RWPE2 (cell line): ENCODE data around the gene MRPL14.

Source experiments
- ATAC-seq: fragments of 200-7000 bp; cut with Tn5 transposase; 3 replicates; pipeline ENCODE4 v1.9.1; 2021; ENCODE audit warnings: low read depth
- DNase-seq: peaks from one replicate; pipeline ENCODE4 v3.0.0-alpha.2; 2020; ENCODE audit warnings: low spot score
- H3K27ac ChIP-seq: fragments of 450-650 bp; 2 replicates; pipeline ENCODE4 v1.5.1; 2017; ENCODE audit warnings: mild to moderate bottlenecking; ENCODE audit not compliant: poor library complexity, severe bottlenecking
- H3K27me3 ChIP-seq: fragments of 250-450 bp; sonication (Bioruptor Pico); 2 replicates; pipeline ENCODE4 v1.5.1; 2021; ENCODE audit warnings: mild to moderate bottlenecking, moderate library complexity; ENCODE audit not compliant: insufficient read depth, poor library complexity, severe bottlenecking
- H3K36me3 ChIP-seq: fragments of 250-450 bp; sonication (Bioruptor Pico); 2 replicates; pipeline ENCODE4 v1.5.1; 2020; ENCODE audit warnings: low read depth, mild to moderate bottlenecking, moderate library complexity
- H3K4me1 ChIP-seq: fragments of 250-450 bp; sonication (Bioruptor Pico); 2 replicates; pipeline ENCODE4 v1.5.1; 2021; ENCODE audit warnings: mild to moderate bottlenecking, moderate library complexity; ENCODE audit not compliant: insufficient read depth, poor library complexity, severe bottlenecking
- H3K4me3 ChIP-seq: fragments of 250-450 bp; sonication (Bioruptor Pico); 2 replicates; pipeline ENCODE4 v1.5.1; 2021; ENCODE audit warnings: mild to moderate bottlenecking, moderate library complexity; ENCODE audit not compliant: severe bottlenecking
- H3K9me3 ChIP-seq: fragments of 250-450 bp; sonication (Bioruptor Pico); 2 replicates; pipeline ENCODE4 v1.5.1; 2021; ENCODE audit warnings: mild to moderate bottlenecking, moderate library complexity; ENCODE audit not compliant: severe bottlenecking
- CTCF ChIP-seq: fragments of 450-650 bp; IDR thresholded peaks from one replicate; pipeline ENCODE4 v1.5.1; 2017; ENCODE audit warnings: mild to moderate bottlenecking, moderate library complexity; ENCODE audit not compliant: poor library complexity, severe bottlenecking

Gene MRPL14

GRCh38 chr6:44120692-44121443, 6.4 kb downstream of the MRPL14 start:
- H3K27me3 ChIP-seq, result no peaks in the 10 kb centered on the region
- peak overlapping the region; percentile 95 for H3K27ac ChIP-seq
- H3K4me3 ChIP-seq, result no peak overlapping the region
- no peak for TF ChIP-seq CTCF
- peaks cover 16% of the 10 kb centered on the region for H3K36me3 ChIP-seq
- no peak for ATAC-seq
- no peaks in the 10 kb centered on the region for H3K9me3 ChIP-seq
- DNase-seq, result no peak
- peaks cover 76% of the 10 kb centered on the region for H3K4me1 ChIP-seq

GRCh38 chr6:44119704-44120262, 7.5 kb downstream of the MRPL14 start:
- H3K4me1 ChIP-seq, result peaks cover 79% of the 10 kb centered on the region
- H3K27me3 ChIP-seq, result no peaks in the 10 kb centered on the region
- DNase-seq (no peak), ATAC-seq (no peak)
- peak overlapping the region; percentile 95 for H3K27ac ChIP-seq
- H3K9me3 ChIP-seq, result no peaks in the 10 kb centered on the region
- no peak overlapping the region for H3K4me3 ChIP-seq
- no peak for TF ChIP-seq CTCF
- peaks cover 26% of the 10 kb centered on the region for H3K36me3 ChIP-seq

- peaks cover 42% of the 10 kb centered on the region for H3K36me3 ChIP-seq
- peaks cover 59% of the 10 kb centered on the region for H3K4me1 ChIP-seq
- no peak overlapping the region for H3K4me3 ChIP-seq
- ATAC-seq, result peak; percentile 54
- no peaks in the 10 kb centered on the region for H3K27me3 ChIP-seq
- H3K9me3 ChIP-seq, result no peaks in the 10 kb centered on the region
- DNase-seq, result no peak
- H3K27ac ChIP-seq, result peak overlapping the region; percentile 95
- TF ChIP-seq CTCF, result no peak
These were observed 9.7 kb downstream of the MRPL14 start for GRCh38 chr6:44117397-44118128.

DNA sequence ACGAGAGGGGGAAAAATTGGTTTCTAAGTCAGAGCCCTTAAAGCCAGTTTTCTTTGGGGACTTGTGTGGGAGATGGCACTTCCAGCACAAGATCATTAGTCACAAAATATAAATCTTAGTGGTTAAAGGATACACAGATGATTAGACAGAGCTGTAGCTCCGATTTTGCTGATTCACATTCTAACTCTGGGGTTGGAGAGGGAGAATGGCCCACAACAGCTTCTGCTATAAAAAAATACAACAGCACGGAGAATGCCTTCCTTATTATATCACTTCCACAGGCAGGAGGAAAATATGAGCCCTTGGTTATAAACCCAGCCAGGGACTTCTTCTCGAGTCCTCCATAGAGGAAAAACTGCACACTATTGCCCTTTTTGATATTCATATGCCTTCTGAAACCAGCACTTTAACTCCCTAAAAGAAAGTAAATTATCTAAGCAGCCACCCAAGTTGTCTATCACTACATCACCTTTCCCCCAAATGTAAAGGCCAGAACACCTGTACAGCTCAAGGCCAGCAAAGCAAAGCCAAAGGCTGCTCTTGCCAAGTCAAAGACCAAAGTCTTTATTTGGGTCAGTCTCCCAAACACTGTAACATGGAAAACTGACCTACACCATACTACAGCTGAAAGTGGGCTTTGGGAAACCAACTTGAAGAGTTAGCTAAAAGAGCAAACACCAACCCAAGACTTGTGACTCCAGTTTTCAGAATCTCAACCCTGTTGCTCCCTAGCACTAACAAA, 10.4 kb downstream of the MRPL14 start:
- Histone ChIP-seq H3K27me3 (no peaks in the 10 kb centered on the region), H3K36me3 (peaks cover 49% of the 10 kb centered on the region), H3K27ac (peak overlapping the region; percentile 95), H3K4me3 (no peak overlapping the region), H3K4me1 (peaks cover 57% of the 10 kb centered on the region), H3K9me3 (no peaks in the 10 kb centered on the region)
- ATAC-seq (peak; percentile 44), DNase-seq (no peak)
- TF ChIP-seq CTCF, result no peak
